NCI-H1048 (cell line): Measurements from ENCODE around the gene FSTL4.
"Not testable (repeated sequence)": the region's sequence is repeated elsewhere in the genome, so short reads cannot be mapped to it uniquely, and the experiment has no call there.

Source experiments
- DNase-seq: peaks from one replicate; lab custom pipeline; 2025; lab: John Stamatoyannopoulos, UW

The FSTL4 gene

DNA sequence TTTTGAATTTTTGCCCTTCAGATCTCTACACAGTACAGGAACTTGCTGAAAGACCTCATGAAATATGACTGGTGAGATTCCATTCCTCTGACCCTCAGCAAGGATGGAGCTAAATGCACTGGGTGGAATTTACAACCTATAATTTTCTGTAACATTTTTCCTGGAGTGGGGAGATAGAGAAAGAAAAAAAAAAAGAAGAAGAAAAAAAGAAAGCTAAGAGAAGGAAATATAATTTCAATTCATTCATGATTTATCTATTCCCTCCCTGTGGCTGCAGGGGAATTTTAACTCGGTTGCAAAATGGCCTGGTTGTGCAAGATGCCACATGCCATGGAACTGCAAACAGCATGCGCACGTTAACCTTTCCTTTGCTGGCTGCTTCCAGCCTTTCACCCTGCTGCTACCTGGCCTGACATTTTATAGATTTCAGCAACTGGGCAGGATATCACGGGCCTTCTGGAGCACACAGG lies 155.4 kb downstream of the FSTL4 start:
- no peak for DNase-seq

DNA sequence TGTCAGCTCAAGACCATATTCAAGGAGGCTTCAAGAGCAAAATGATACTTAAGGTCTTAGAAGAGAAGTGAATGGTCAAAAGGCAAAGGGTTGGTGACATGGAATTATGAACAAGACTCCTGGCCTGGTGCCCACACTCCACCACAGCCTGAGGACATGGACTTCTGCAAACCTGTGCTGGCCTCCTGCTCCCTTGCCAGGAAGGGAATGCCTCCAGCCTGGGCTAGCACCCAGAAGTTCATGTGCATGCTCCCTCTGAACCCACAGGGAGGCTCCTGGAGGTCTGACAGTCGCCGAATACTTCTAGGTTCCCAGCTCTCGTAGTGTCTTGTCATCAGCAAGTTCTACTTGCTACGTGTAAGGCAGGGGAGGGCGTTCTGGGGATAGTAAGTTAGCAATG lies 156.7 kb downstream of the FSTL4 start:
- DNase-seq: no peak

GRCh38 chr5:133454442-133454841 lies 157.9 kb downstream of the FSTL4 start:
- DNase-seq: no peak

DNA sequence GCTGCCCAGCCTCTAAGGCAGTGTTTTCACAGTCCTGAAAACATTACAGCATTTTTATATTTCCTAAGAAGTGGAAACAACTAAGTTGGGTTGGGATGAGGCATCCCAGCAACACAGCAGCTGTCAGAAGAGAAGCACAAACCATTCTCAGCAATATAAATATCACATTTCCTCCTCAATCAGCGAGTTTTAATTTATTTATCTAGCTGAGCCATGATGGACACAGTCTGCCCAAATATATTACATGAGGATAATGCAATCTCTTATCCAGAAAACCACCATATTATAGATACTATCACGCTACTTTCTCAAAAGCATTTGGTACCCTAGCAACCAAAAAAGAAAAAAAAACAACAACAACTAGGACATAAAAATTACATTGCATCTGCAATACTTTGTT lies 158.5 kb downstream of the FSTL4 start:
- no peak for DNase-seq

GRCh38 chr5:133453084-133453780 lies 159.1 kb downstream of the FSTL4 start:
- no peak for DNase-seq

GRCh38 chr5:133451926-133452325 lies 160.4 kb downstream of the FSTL4 start:
- no peak for DNase-seq

DNA sequence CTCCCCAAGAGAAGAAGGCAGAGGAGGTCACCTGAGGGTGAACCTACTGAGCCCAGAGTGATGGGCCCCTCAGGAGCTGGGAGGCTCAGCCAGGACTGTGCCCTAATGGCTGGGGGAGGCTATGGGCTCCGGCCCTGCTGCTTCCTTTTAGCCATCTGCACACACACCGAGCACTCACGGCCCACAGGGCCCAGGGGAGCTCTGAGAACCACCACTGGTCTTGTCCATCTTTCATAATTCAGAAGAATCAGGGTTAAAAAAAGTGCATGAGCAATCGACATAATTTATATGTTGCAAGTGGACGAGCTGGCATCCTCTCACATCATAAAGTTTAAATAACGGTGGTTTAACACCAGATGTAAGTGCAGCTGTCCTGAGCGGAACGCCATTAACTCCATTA lies 162.1 kb downstream of the FSTL4 start:
- DNase-seq: no peak

- no peak for DNase-seq
Measured at GRCh38 chr5:133449181-133449580, 163.2 kb downstream of the FSTL4 start.

DNA sequence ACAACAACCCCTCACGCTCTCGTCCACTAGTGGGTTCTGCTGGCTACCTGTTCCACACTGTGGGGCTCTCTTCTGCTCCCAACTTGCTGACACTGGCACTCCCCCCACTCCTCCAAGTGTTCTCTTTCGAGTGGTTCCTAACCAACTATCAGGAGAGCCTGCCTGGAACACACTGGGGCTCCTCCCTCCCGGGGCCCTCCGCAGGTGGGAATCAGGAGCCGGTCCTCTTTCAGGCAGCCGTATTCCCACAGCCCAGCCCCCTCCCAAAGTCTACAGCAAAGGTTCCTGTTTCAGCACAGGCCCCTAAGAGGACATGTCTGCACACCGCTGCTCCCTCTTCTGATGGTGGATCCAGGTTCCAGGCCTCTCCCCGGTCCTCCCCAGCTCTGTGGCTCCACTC lies 165.9 kb downstream of the FSTL4 start:
- DNase-seq: no peak

GRCh38 chr5:133445744-133446143 lies 166.6 kb downstream of the FSTL4 start:
- DNase-seq: no peak

DNA sequence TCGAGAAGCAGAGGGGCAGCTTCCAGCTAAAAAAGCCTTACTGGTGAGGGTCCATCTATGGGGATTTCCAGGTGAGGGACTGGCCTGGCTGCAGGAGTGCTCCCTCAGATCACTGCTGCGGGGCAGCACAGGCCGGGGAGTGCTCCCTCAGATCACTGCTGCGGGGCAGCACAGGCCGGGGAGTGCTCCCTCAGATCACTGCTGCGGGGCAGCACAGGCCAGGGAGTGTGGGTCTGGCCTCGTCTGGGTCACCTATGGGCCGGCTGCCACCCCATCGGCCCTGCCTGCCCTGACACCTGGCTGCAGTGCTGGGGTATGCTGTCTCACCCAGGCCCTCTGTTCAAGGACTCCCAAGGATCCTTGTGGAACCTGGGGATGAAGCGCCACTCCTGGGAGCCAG lies 167.1 kb downstream of the FSTL4 start:
- DNase-seq: not testable (repeated sequence)

GRCh38 chr5:133444711-133445110 lies 167.6 kb downstream of the FSTL4 start:
- no peak for DNase-seq

DNA sequence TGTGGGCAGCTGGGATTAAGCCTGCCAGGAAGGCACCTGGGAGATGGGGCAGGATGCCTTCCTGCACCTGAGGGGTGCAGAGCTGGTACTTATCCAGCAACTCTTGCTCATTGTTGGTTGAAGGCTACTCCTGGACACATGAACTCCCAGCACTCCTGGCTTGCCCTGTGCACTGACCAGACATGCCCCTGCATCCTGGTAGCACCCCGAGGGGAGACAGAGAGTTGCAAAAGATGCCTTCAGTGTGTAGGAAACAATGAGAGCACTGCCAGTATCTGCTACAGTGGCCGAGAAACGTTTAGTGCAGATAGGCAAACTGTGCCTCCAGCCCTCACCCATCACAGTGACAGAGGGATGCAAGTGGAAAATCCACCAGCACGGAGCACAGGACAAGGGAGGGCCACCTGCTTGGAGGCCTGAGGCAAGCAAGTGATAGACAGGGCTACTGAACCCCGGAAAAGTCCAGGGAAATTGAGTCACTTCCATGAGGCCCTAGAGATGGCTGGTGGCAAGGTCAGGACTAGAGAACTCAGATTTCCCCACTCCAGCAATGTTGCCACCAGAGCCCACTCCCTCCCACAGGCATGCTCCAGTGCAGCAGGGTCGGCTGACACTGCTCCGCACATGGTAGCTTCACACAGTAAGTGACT lies 171.1 kb downstream of the FSTL4 start:
- DNase-seq: no peak

GRCh38 chr5:133440467-133441115 lies 171.8 kb downstream of the FSTL4 start:
- no peak for DNase-seq

GRCh38 chr5:133439859-133440258 lies 172.5 kb downstream of the FSTL4 start:
- no peak for DNase-seq

- no peak for DNase-seq
Measured at GRCh38 chr5:133438487-133438886, 173.9 kb downstream of the FSTL4 start.

DNA sequence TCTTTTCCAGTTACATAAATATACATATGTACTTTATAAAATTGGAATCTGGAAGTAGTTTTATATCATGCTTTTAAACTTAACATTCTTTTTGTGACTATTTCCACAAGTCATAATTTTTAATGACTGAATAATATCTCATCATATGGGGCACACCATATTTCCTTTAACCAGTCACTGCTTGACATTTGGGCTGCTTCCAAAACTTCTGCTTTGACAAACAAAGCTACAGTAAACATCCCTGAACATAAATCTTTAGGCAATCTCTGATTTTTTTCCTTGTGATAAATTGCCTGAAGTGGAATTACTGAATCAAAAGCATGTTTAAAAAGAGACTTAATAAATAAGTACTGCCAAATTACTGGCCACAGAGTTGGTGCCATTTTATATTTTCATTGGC lies 178.0 kb downstream of the FSTL4 start:
- DNase-seq: no peak

GRCh38 chr5:133433641-133434040 lies 178.7 kb downstream of the FSTL4 start:
- no peak for DNase-seq

GRCh38 chr5:133432956-133433532 lies 179.3 kb downstream of the FSTL4 start:
- DNase-seq: no peak

- no peak for DNase-seq
Measured at GRCh38 chr5:133431326-133431865, 180.9 kb downstream of the FSTL4 start.

DNA sequence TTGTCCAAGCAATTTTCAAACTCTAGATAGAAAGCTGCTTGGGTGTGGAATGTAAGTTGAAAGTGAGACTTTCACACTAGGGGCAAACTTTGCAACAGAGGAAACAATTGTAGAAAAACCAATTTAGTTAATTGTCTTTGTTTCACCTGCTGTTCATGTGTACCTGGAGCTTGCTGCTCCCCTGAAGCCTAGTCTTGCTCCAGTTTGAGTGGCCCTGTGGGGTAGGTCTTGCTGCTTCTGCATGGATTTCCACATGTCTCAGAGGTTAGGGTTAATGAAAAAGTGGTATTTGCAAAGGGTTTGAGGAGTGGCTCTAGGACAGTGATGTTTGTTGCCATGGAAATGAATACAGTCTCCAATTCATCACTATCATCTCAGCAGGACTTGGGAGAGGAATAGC lies 182.2 kb downstream of the FSTL4 start:
- DNase-seq: no peak

DNA sequence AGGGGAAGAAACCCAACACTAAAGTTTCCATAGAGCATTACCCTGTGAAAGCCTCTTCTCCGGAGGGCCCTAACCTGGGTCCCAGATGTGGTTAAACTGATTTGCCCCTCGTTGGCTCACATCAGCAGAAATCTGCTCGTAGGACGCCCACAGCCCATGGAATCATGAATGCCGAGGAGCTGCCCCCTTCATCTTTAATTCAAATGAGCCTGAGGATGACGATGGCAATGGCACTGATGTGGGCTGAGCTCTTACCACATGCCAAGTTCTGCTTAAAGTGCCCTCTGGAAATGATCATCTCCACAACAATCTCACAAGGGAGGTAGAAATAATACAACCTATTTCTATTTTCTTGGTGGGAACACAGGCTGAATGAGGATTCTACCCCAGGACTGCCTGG lies 183.3 kb downstream of the FSTL4 start:
- no peak for DNase-seq
